GM19351 (cell line): ENCODE measurements around the gene SPATA17.

Experiments
- ATAC-seq: cut with Tn5 transposase; IDR thresholded peaks from one replicate; pipeline ENCODE4 v1.9.1; 2021; ENCODE audit warnings: mild to moderate bottlenecking, moderate library complexity; ENCODE audit not compliant: unreplicated experiment

SPATA17 gene

GRCh38 chr1:217839161-217839560 lies 208.0 kb downstream of the SPATA17 start:
- ATAC-seq = no peak

GRCh38 chr1:217846733-217847132 lies 215.6 kb downstream of the SPATA17 start:
- no peak for ATAC-seq

- no peak for ATAC-seq
Observed at GRCh38 chr1:217847643-217848042, 216.5 kb downstream of the SPATA17 start.

GRCh38 chr1:217856342-217857034 lies 225.3 kb downstream of the SPATA17 start:
- no peak for ATAC-seq

- no peak for ATAC-seq
Observed at GRCh38 chr1:217857061-217857460, 225.9 kb downstream of the SPATA17 start.

GRCh38 chr1:217861658-217862057 lies 230.5 kb downstream of the SPATA17 start:
- ATAC-seq = no peak

- no peak for ATAC-seq
Observed at GRCh38 chr1:217867446-217867995, 236.4 kb downstream of the SPATA17 start.

GRCh38 chr1:217871955-217872354 lies 240.8 kb downstream of the SPATA17 start:
- no peak for ATAC-seq

GRCh38 chr1:217875229-217875628 lies 244.1 kb downstream of the SPATA17 start:
- no peak for ATAC-seq

GRCh38 chr1:217876401-217876800 lies 245.3 kb downstream of the SPATA17 start:
- no peak for ATAC-seq

- no peak for ATAC-seq
Observed at GRCh38 chr1:217876896-217877295, 245.8 kb downstream of the SPATA17 start.

GRCh38 chr1:217881131-217881543 lies 250.0 kb downstream of the SPATA17 start:
- ATAC-seq = no peak

GRCh38 chr1:217881607-217882332 lies 250.6 kb downstream of the SPATA17 start:
- ATAC-seq = no peak

- ATAC-seq = no peak
Observed at GRCh38 chr1:217885181-217885580, 254.0 kb downstream of the SPATA17 start.

- no peak for ATAC-seq
Observed at GRCh38 chr1:217888328-217888727, 257.2 kb downstream of the SPATA17 start.

- ATAC-seq = no peak
Observed at GRCh38 chr1:217889401-217889800, 258.3 kb downstream of the SPATA17 start.

- ATAC-seq = no peak
Observed at GRCh38 chr1:217891966-217892365, 260.8 kb downstream of the SPATA17 start.

GRCh38 chr1:217892750-217893149 lies 261.6 kb downstream of the SPATA17 start:
- ATAC-seq = no peak

GRCh38 chr1:217895841-217896240 lies 264.7 kb downstream of the SPATA17 start:
- ATAC-seq = no peak

GRCh38 chr1:217896490-217896889 lies 265.3 kb downstream of the SPATA17 start:
- no peak for ATAC-seq

GRCh38 chr1:217897100-217897499 lies 266.0 kb downstream of the SPATA17 start:
- ATAC-seq = no peak

GRCh38 chr1:217899614-217900013 lies 268.5 kb downstream of the SPATA17 start:
- no peak for ATAC-seq
